Activated T-cell treated with anti-CD3 and anti-CD28 coated beads, Interleukin-2, amount 50 U/mL, for 4 hours (primary cell): ENCODE data around the gene EPHB2. TPM values are rescaled to one million over a fixed set of nuclear protein-coding genes. Genes with fewer than 3 reads are reported as not detected.
A peak's percentile ranks its signal among the peaks of the same experiment; 100 is the strongest.
"Not testable (repeated sequence)": the region's sequence is repeated elsewhere in the genome, so short reads cannot be mapped to it uniquely, and the experiment has no call there.

Source experiments
- ATAC-seq, 2 donors: fragments of 200-7000 bp; cut with Tn5 transposase; one replicate each; pipeline ENCODE4 v1.10.0; 2021
- DNase-seq: peaks from one replicate; pipeline ENCODE4 v3.0.0-alpha.2; 2020
- H3K27me3 Mint-ChIP-seq: one replicate; pipeline ENCODE4 v1.8.0; 2021; ENCODE audit warnings: low read depth, mixed read lengths
- H3K36me3 Mint-ChIP-seq: one replicate; pipeline ENCODE4 v1.8.0; 2022; ENCODE audit warnings: mixed read lengths; ENCODE audit not compliant: insufficient read depth
- H3K4me1 Mint-ChIP-seq: one replicate; pipeline ENCODE4 v1.8.0; 2021; ENCODE audit warnings: low read depth, mixed read lengths
- H3K4me3 Mint-ChIP-seq: one replicate; pipeline ENCODE4 v1.8.0; 2021; ENCODE audit warnings: mild to moderate bottlenecking, moderate library complexity, mixed read lengths
- H3K9me3 Mint-ChIP-seq: one replicate; pipeline ENCODE4 v1.8.0; 2021; ENCODE audit warnings: mixed read lengths
- total RNA-seq, 3 donors: library from RNA; stranded (reverse); gene quantifications; one replicate each; pipeline ENCODE4 v1.2.1, GENCODE V29; 2021

Gene EPHB2
- total RNA-seq, 3 donors from 2014 or later = 0.15 to 0.68 (median 0.16) TPM

DNA sequence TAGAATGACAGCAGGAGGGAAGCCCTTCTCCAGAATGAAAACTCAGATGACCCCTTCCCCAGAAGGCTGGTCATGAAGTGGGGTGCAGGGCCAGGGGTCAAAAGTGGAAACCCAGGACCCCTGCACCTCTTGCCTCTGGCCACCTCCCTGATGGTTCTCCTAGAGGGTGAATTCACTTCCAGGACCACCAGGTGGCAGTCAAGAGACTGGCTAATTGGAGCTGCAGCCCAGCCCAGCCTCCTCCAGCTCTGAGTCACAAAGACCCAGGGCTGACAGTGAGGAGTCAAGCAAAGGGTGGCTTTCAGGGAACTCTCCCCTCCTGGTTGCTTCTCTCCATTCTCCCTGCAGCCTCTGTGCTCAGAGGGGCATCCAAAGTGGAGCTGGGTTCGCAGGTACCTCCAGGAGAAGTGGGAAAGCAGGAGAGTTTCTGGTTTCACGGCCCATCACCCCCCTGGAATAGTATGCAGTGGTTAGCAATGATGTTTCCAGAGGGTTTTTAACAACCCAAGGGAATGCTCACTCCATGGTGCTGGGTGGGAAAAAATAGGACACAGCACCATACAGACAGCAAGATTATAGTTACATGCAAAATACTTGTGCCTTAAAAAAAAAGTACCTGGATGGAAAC, 6.1 kb upstream of the EPHB2 start:
- H3K36me3 Mint-ChIP-seq = no peaks in the 10 kb centered on the region
- no peaks in the 10 kb centered on the region for H3K9me3 Mint-ChIP-seq
- DNase-seq (peak; percentile 66), ATAC-seq (peak; percentile 98 to 99)
- peaks cover 33% of the 10 kb centered on the region for H3K27me3 Mint-ChIP-seq
- H3K4me1 Mint-ChIP-seq = peaks cover under 1% of the 10 kb centered on the region
- no peak overlapping the region for H3K4me3 Mint-ChIP-seq

DNA sequence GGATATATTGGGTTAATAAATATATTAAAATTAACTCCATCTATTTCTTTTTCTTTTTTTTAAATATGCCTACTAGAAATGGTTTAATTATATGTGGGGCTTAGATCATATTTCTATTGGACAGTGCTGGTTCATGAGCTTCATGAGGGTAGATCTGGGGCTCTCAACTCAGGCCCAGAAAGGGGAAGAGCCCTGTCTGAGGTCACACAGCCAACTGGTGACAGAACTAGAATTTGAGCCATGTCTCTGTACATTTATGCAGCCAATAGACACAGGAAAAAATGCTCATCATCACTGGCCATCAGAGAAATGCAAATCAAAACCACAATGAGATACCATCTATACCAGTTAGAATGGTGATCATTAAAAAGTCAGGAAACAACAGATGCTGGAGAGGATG, 5.1 kb upstream of the EPHB2 start:
- no peaks in the 10 kb centered on the region for H3K36me3 Mint-ChIP-seq
- peaks cover 32% of the 10 kb centered on the region for H3K27me3 Mint-ChIP-seq
- ATAC-seq (no peak), DNase-seq (no peak)
- no peak overlapping the region for H3K4me3 Mint-ChIP-seq
- H3K9me3 Mint-ChIP-seq = no peaks in the 10 kb centered on the region
- H3K4me1 Mint-ChIP-seq = peaks cover 3% of the 10 kb centered on the region

DNA sequence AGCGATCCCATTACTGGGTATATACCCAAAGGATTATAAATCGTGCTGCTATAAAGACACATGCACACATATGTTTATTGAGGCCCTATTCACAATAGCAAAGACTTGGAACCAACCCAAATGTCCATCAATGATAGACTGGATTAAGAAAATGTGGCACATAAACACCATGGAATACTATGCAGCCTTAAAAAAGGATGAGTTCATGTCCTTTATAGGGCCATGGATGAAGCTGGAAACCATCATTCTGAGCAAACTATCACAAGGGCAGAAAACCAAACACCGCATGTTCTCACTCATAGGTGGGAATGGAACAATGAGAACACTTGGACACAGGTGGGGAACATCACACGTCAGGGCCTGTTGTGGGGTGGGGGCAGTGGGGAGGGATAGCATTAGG, 4.5 kb upstream of the EPHB2 start:
- H3K4me1 Mint-ChIP-seq, DNase-seq, H3K9me3 Mint-ChIP-seq, H3K36me3 Mint-ChIP-seq, ATAC-seq, H3K4me3 Mint-ChIP-seq: not testable (repeated sequence)
- H3K27me3 Mint-ChIP-seq = peaks cover 32% of the 10 kb centered on the region

DNA sequence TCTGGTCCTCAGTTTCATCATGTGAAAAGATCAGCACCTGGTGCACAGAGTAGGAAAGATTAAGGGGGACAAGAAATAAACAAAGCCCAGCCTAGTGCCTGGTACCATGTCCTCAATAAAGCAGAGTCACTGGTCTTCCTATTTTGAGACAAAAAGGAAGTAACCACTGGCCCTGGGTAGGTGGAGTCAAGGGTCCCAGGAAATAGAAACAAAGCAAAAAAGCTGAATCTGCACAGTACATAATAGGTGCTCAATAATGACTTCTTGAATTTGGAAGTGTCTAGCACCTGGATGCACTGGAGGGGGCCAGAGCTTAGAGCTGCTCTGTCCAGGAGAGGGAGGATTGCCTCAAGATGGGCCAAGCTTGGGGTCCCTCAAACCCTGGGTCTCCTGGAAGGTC, 1.9 kb upstream of the EPHB2 start:
- Mint-ChIP-seq H3K9me3 (no peaks in the 10 kb centered on the region), H3K4me1 (peaks cover 15% of the 10 kb centered on the region), H3K36me3 (no peaks in the 10 kb centered on the region), H3K27me3 (peaks cover 53% of the 10 kb centered on the region), H3K4me3 (no peak overlapping the region)
- ATAC-seq = no peak
- DNase-seq = no peak

DNA sequence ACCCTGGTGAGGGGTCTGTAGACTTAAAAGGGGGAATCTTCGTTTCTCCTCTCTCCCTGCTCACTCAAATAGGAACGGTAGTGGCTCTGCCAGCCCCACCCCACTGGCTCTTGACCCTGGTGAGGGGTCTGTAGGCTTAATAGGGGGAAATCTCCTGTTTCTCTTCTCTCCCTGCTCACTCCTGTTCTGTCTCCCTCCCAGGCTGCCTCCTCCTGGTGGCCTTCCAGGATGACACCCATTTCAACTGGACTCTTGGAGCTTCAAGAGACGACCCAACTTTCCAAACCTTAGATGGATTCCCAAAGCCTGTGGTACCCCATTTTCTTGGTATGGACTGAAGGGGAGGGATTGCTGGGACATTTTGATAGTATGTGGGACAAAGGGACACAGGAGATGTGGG, 1.4 kb upstream of the EPHB2 start:
- ATAC-seq = no peak
- Mint-ChIP-seq H3K4me3 (no peak overlapping the region), H3K9me3 (no peaks in the 10 kb centered on the region), H3K36me3 (no peaks in the 10 kb centered on the region), H3K27me3 (peaks cover 57% of the 10 kb centered on the region), H3K4me1 (peaks cover 15% of the 10 kb centered on the region)
- DNase-seq = no peak

DNA sequence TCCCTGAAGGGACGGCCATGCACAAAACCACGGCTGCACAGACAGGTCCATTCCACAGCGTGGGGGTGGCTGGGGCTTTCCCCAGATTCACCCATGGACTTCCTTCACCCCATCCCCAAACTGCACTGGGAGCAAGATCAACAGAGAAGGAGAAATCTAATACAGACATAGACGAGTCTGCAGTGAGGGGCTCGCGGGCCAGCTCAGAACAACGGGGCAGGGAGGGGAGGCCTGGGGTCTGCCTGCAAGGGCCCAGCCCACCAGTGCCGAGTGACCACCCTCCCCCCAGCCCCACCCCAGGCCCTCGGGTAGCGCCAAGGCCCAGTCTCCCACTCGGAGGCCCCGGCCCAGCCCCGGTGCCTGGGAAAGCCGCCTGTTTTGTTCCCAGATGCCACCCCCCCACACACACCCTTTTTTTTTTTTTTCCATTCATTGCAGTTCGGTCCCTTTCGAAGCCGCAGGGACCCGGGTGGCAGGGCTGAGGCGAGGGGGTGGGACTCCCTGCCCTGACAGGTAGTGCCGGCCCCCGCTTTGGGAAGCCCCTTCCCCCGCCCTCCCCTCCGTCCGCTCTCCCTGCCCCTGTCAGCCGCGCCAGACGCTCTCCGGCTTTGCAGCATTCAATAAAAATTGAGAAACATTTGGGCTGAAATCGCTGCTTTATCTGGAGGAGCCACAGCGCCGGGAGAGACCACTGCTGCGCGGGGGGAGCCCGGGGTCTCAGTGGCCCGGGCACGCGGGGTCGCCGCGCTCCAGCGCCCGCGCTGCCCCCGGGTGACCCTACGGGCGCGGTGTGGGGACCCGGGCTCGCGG, 543 bp upstream of the EPHB2 start:
- no peaks in the 10 kb centered on the region for H3K9me3 Mint-ChIP-seq
- no peak for DNase-seq
- H3K4me1 Mint-ChIP-seq = peaks cover 15% of the 10 kb centered on the region
- peaks cover 64% of the 10 kb centered on the region for H3K27me3 Mint-ChIP-seq
- peak overlapping the region; percentile 68 for H3K4me3 Mint-ChIP-seq
- H3K36me3 Mint-ChIP-seq = no peaks in the 10 kb centered on the region
- peak; percentile 27 to 47 for ATAC-seq

DNA sequence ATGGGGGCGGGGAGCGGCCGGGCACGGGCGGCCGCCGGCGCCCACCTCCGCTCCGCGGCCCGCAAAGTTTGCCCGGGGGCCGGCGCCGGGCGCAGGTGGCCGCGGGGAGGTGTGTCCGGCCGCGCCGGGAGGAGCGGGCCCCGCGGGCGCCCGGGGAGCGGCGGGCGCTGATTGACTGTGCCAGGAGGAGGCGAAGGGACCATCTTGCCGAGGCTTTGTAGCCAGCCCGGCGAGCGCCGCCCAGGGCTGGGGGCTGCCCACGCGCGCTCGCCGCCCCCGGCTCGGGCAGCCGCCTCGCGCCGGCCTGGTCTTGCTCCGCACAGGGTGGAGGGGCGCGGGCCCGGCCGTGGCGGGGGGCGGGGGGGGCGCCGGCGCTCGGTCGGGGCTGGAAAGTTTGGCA, 432 bp downstream of the EPHB2 start:
- Mint-ChIP-seq H3K4me3 (no peak overlapping the region), H3K27me3 (peaks cover 66% of the 10 kb centered on the region), H3K4me1 (peaks cover 15% of the 10 kb centered on the region), H3K36me3 (no peaks in the 10 kb centered on the region), H3K9me3 (no peaks in the 10 kb centered on the region)
- ATAC-seq (peak; percentile 11 to 12), DNase-seq (no peak)

DNA sequence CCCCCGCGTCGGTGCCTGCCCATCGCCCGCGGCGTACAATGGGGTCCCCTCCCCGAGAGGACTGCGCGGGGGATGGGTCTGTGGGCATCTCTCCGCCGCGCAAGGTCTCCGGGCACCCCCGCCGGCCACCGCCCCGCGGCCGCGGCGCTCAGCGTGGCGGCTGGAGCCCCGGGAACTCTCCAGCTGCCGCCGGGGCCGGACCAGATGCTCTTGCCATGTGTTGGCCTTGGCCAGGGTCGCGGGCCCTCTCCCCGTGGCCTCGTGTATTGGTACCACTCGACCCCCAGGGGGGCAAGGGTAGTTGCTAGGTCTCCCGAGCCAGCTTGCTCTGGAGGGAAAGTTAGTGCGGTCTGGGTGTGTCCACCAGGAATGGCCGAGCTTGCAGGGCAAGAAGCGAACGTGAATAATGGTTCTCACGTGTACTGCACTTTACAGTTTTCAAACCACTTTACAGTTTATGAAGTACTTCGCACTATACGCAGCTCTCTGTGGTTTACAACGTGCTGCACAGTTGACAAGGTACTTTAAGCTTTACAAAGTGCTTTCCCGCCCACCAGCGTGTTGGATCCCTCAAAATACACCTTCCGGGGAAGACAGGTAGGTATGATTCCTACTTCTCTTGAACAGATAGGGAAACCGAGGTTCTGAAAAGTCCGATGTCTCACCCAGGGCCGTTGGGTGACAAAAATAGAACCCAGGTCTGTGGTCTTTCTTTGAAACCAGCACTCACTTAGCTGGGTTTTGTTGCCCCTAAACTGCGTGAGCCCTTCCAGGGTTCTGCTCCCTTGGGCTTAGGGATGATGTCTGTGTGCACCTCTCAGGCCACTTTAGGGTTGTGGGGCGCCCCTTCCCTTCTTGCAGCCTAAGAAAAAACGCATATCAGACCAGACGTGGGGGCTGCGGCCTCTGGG, 1.2 kb downstream of the EPHB2 start:
- no peak for DNase-seq
- peaks cover 15% of the 10 kb centered on the region for H3K4me1 Mint-ChIP-seq
- H3K9me3 Mint-ChIP-seq = no peaks in the 10 kb centered on the region
- peak overlapping the region; percentile 61 for H3K4me3 Mint-ChIP-seq
- H3K36me3 Mint-ChIP-seq = no peaks in the 10 kb centered on the region
- peak; percentile 21 to 29 for ATAC-seq
- peaks cover 65% of the 10 kb centered on the region for H3K27me3 Mint-ChIP-seq

DNA sequence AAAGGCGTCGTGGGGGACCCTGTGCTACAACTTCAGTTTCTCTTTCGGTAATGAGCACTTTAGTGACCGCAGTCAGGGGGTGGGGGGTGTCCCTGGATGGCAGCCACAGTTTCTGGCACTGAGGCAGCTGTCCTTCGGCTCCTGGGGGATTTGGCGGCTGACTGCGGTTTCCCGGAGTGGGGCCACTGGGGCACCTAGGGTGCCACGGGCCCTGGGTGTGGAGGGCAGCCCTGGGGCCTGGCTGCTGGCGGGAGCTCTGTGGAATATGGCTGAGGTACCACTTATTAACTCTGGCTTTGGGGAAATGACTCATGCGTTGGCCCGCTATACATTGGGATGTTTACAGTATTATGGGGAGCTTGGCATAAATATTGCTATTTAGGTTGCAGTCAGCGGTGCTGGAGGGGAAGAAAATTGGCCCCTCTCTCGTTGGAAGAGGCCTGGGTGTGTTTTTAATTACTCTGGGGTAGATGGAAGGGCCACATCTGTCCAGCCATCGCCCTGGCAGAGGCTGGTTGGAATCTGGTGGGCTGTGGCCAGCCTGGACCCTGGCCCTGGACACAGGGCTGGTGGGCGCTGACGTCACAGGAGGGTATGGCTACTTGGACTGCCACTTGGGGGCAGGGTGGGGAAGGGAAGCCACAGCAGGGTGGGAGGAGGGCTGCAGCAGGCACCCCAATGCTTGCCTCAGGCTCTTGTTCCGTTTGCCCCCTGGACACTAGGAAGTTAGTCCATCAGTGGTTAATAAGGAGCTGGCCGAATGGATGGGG, 2.0 kb downstream of the EPHB2 start:
- peaks cover 15% of the 10 kb centered on the region for H3K4me1 Mint-ChIP-seq
- ATAC-seq (peak in 1 of 2 donors; percentile 53), DNase-seq (no peak)
- H3K36me3 Mint-ChIP-seq = no peaks in the 10 kb centered on the region
- peaks cover 59% of the 10 kb centered on the region for H3K27me3 Mint-ChIP-seq
- no peaks in the 10 kb centered on the region for H3K9me3 Mint-ChIP-seq
- no peak overlapping the region for H3K4me3 Mint-ChIP-seq

DNA sequence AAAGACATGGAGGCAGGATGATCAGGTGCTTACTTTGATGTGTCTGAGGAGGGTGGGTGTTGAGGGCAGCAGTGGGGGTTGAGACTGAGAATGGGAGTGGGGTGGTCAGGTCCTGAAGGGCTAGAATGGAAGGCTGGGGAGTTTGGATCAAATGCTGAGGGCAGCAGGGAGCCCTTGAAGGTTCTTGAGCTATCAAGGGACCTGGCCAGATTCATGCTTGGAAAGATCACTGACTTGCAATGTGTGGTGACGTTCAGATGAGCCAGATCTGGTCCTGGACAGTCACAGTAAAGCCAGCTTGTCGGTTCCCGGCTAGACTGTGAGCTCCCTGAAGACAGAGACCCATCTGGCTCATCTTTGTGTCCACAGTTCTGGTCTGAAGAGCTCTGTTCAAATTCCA, 3.8 kb downstream of the EPHB2 start:
- H3K4me1 Mint-ChIP-seq = peaks cover 15% of the 10 kb centered on the region
- H3K9me3 Mint-ChIP-seq = no peaks in the 10 kb centered on the region
- DNase-seq = no peak
- H3K4me3 Mint-ChIP-seq = no peak overlapping the region
- H3K36me3 Mint-ChIP-seq = no peaks in the 10 kb centered on the region
- peaks cover 43% of the 10 kb centered on the region for H3K27me3 Mint-ChIP-seq
- ATAC-seq = no peak

DNA sequence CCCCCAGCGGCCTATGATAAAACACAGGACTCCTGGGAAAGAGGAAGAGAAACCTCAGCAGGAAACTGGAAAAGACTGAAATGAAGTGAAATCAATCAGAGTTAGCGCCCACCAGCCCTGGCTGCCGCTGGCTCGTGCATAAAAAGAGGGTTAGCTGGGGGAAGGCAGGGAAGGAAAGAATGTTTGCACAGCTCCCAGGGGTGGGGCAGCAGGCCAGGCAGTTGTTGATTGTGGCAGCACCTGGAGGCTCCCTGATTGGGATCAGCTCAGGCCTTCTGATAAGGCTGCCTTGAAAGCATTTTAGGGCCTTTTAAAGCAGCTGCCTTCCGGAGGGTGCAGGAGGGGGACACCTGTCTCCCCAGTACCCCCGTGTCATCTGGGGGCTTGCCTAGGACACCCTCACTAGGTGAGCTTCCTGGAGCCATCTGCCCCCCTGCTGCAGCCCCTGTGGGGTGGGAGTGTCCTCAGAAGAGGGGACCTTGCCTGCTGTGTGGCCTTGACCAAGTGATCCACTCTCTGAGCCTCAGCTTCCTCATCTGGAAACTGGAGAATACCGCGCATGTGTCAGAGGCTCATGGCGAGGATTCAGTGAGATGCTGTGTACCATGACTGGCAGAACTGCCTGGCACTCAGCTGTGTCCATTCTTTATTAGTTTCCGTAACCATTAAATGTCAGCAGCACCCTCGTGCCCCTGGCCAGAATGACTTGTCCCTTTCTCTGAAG, 6.6 kb downstream of the EPHB2 start:
- no peaks in the 10 kb centered on the region for H3K9me3 Mint-ChIP-seq
- ATAC-seq (no peak), DNase-seq (no peak)
- H3K4me3 Mint-ChIP-seq = no peak overlapping the region
- peaks cover 32% of the 10 kb centered on the region for H3K27me3 Mint-ChIP-seq
- H3K4me1 Mint-ChIP-seq = peaks cover 6% of the 10 kb centered on the region
- no peaks in the 10 kb centered on the region for H3K36me3 Mint-ChIP-seq

DNA sequence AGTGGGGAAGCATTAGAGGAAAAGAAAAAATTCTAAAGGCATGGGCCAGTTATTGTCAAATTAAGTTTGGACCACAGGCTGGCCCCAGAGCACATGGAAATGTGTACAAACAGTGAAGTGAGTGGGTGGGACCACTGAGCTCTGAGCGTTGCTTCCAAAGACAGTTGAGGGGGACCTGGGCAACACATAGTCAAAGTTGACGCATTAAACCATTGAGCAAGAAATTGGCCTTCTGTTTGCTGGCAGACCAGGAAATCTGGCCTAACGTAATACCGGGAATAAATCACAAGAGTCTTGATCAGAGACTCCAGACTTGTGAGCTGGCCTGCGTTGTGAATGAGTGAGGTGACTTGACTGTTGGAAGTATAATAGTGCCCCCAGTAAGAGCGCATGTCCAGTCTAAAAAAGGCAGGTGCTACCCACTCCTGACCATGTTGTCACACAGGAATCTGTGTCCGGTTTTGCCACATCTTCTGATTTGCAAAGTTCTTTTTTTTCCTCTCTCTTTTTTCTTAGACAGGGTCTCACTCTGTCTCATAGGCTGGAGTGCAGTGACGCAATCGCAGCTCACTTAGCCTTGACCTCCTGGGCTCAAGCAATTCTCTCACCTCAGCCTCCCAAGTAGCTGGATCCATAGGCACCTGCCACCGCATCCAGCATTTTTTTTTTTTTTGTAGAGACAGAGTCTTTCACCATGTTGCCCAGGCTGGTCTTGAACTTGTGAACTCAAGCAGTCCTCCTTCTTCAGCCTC, 10.7 kb downstream of the EPHB2 start:
- Mint-ChIP-seq H3K36me3 (no peaks in the 10 kb centered on the region), H3K4me3 (no peak overlapping the region), H3K4me1 (no peaks in the 10 kb centered on the region), H3K9me3 (no peaks in the 10 kb centered on the region), H3K27me3 (peaks cover 13% of the 10 kb centered on the region)
- no peak for DNase-seq
- ATAC-seq = no peak
